SU-DHL-6 (cell line): ENCODE measurements around the gene DUSP2.

Experiments used
- H2AFZ ChIP-seq: fragments of 200-600 bp; sonication (generic); 2 replicates; pipeline ENCODE4 v1.6.1; 2014; ENCODE audit warnings: low read depth, mild to moderate bottlenecking, moderate library complexity, mixed read lengths, antibody characterized with exemption, low read length; ENCODE audit not compliant: severe bottlenecking
- H3F3A ChIP-seq: fragments of 200-600 bp; shearing (Covaris generic); 2 replicates; pipeline ENCODE4 v1.6.0; 2016; ENCODE audit warnings: antibody characterized with exemption, mild to moderate bottlenecking; ENCODE audit not compliant: insufficient read depth
- H3K27ac ChIP-seq: fragments of 200-600 bp; sonication (generic); 2 replicates; pipeline ENCODE4 v1.5.1; 2016; ENCODE audit warnings: low read depth, mild to moderate bottlenecking, low read length, moderate library complexity, mixed read lengths
- H3K27me3 ChIP-seq: fragments of 200-600 bp; sonication (generic), shearing (Covaris generic); 2 replicates; pipeline ENCODE4 v1.6.0; 2014; ENCODE audit warnings: mild to moderate bottlenecking, low read length
- H3K36me3 ChIP-seq: fragments of 200-600 bp; sonication (generic); 2 replicates; pipeline ENCODE4 v1.6.1; 2014; ENCODE audit warnings: mild to moderate bottlenecking, low read length, mixed read lengths
- H3K4me2 ChIP-seq: fragments of 300-600, 200-600 bp; shearing (Covaris generic), sonication (generic); 2 replicates; pipeline ENCODE4 v1.6.0; 2014; ENCODE audit warnings: low read length, low read depth, mild to moderate bottlenecking; ENCODE audit not compliant: poor library complexity, severe bottlenecking
- H3K4me3 ChIP-seq: fragments of 200-600 bp; sonication (generic); 2 replicates; pipeline ENCODE4 v1.5.1; 2014; ENCODE audit warnings: antibody characterized with exemption, low read length, mild to moderate bottlenecking, mixed read lengths; ENCODE audit not compliant: insufficient read depth, poor library complexity, severe bottlenecking
- H3K79me2 ChIP-seq: fragments of 200-600 bp; sonication (generic); 2 replicates; pipeline ENCODE4 v1.6.1; 2014; ENCODE audit warnings: mild to moderate bottlenecking, low read length, moderate library complexity; ENCODE audit not compliant: insufficient read depth
- H3K9ac ChIP-seq: fragments of 200-600 bp; sonication (generic); 2 replicates; pipeline ENCODE4 v1.7.0; 2014; ENCODE audit warnings: mild to moderate bottlenecking, low read length
- H3K9me2 ChIP-seq: fragments of 200-600 bp; sonication (generic); replicated peaks from 2 replicates; pipeline ENCODE4 v1.6.1; 2014; ENCODE audit warnings: low read length; ENCODE audit not compliant: insufficient read depth
- H3K9me3 ChIP-seq: fragments of 200-600 bp; sonication (generic); 2 replicates; pipeline ENCODE4 v1.6.1; 2014; ENCODE audit warnings: low read length, mixed read lengths; ENCODE audit not compliant: insufficient read depth
- H4K20me1 ChIP-seq: fragments of 200-600 bp; sonication (generic); 2 replicates; pipeline ENCODE4 v1.6.1; 2014; ENCODE audit warnings: low read depth, mild to moderate bottlenecking, antibody characterized with exemption, low read length, moderate library complexity, mixed read lengths
- EZH2phosphoT487 ChIP-seq: fragments of 200-600 bp; sonication (generic), shearing (Covaris generic); conservative IDR thresholded peaks from 2 replicates; pipeline ENCODE4 v1.6.1; 2018; ENCODE audit warnings: mild to moderate bottlenecking, antibody characterized with exemption, low read length, moderate library complexity, mixed read lengths
- TF ChIP-seq, protein P1 (sequence below): fragments of 200-600 bp; sonication (generic); IDR thresholded peaks from one replicate; pipeline ENCODE4 v1.5.1; 2017; ENCODE audit warnings: antibody characterized with exemption, mild to moderate bottlenecking, low read length, moderate library complexity; ENCODE audit not compliant: insufficient read depth, poor library complexity, severe bottlenecking

DUSP2 gene

DNA sequence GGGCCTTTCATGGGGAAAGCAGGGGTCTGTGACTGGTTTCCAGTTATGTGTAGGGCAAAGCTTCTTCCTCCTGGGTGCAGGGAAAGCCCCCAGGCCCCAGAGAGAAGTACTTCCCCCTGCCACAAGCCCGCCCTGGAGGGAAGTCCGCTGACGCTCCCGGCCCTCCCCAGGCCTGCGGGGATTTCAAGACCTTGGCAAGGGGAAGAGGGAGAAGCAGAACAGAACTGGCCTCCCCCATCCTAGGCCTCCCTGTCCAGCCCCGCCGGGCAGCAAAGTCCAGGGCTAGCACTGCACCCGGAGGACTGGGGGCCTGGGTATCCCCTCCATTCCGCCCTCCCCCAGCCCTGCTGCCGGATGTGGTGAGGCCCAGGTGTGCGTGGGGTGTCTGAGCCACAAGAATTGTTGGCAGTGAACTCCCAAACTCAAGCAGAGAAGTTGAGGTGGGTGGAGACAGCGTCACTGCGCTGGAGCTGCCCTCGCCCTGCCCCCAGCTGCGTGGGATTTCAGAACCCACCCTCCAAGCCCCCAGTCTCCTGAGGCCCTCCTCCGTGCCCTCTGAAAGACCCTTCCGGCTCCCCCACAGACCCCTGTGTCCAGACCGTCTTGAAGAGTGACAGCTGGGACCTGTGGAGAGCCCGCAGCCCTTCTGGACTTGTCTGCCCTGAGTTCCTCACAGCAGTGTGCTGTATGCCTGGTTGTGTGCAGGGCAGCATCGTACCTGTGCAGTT lies 1.1 kb upstream of the DUSP2 start:
- H2AFZ ChIP-seq = no peak overlapping the region
- no peaks in the 10 kb centered on the region for H3K9me3 ChIP-seq
- H3K27ac ChIP-seq = peak overlapping the region; percentile 98
- peaks cover 52% of the 10 kb centered on the region for H3F3A ChIP-seq
- peaks cover 22% of the 10 kb centered on the region for H3K79me2 ChIP-seq
- peak overlapping the region; percentile 90 for H3K4me2 ChIP-seq
- no peaks in the 10 kb centered on the region for H3K27me3 ChIP-seq
- peaks cover 10% of the 10 kb centered on the region for H3K36me3 ChIP-seq
- H3K9me2 ChIP-seq = no peaks in the 10 kb centered on the region
- peaks cover 11% of the 10 kb centered on the region; the same call in 1 of the 2 replicates for H4K20me1 ChIP-seq
- H3K4me3 ChIP-seq = peak overlapping the region; percentile 41
- H3K9ac ChIP-seq = peak overlapping the region; percentile 98
- no peak for TF ChIP-seq EZH2phosphoT487
- TF ChIP-seq, protein P1, sequence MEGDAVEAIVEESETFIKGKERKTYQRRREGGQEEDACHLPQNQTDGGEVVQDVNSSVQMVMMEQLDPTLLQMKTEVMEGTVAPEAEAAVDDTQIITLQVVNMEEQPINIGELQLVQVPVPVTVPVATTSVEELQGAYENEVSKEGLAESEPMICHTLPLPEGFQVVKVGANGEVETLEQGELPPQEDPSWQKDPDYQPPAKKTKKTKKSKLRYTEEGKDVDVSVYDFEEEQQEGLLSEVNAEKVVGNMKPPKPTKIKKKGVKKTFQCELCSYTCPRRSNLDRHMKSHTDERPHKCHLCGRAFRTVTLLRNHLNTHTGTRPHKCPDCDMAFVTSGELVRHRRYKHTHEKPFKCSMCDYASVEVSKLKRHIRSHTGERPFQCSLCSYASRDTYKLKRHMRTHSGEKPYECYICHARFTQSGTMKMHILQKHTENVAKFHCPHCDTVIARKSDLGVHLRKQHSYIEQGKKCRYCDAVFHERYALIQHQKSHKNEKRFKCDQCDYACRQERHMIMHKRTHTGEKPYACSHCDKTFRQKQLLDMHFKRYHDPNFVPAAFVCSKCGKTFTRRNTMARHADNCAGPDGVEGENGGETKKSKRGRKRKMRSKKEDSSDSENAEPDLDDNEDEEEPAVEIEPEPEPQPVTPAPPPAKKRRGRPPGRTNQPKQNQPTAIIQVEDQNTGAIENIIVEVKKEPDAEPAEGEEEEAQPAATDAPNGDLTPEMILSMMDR = no peak

DNA sequence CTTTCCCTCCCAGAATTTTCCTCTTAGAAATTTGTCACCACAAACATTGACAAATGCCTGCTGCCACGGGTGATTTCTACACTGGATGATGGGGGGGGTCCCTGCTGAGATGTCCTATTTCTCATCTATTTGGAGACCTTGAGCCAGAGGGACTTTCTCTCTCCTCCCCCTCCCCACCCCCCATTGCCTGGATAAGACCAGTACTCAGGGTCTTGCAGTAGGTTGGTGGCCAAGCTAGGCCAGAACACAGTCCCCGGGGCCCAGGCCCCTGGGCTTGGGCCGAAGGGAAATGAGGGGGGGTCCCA lies 560 bp upstream of the DUSP2 start:
- Histone ChIP-seq H3K79me2 (peaks cover 22% of the 10 kb centered on the region), H3K27ac (peak overlapping the region; percentile 98), H3K4me3 (peak overlapping the region; percentile 41), H3K4me2 (peak overlapping the region; percentile 90), H3K9me2 (no peaks in the 10 kb centered on the region), H2AFZ (no peak overlapping the region), H3K36me3 (peaks cover 10% of the 10 kb centered on the region), H3K9ac (peak overlapping the region; percentile 98), H3K27me3 (no peaks in the 10 kb centered on the region), H3K9me3 (no peaks in the 10 kb centered on the region), H4K20me1 (peaks cover 11% of the 10 kb centered on the region; the same call in 1 of the 2 replicates), H3F3A (peaks cover 52% of the 10 kb centered on the region)
- TF ChIP-seq, protein P1 = no peak
- TF ChIP-seq EZH2phosphoT487 = no peak

DNA sequence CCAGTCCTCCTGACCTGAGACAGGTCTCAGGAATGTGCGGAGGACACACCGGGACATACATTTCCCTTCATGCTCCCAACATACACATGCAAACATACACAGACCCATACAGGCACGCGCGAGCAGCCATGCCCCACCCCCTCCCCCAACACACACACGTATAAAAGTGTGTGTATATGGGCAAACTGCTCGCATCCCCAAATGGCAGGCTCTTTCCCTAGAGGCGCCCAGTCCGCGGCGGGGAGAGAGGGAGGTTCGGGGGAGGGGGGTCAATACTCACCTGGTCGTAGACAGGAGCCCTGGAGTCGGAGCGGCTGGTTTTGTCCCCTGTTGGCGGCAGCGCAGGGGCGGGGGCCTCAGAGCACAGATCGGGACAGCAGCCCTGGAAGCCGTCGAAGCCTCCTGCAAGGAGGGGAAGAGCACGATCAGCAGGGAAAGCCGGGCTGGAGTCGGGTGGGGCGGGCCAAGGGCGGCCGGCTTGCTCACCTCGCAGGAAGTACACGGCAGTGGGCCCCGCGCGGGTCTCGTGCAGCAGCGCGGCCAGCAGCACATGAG lies 682 bp downstream of the DUSP2 start:
- peak overlapping the region; percentile 80 for H3K4me2 ChIP-seq

More for the DNA sequence above, 682 bp downstream of the DUSP2 start:
- peaks cover 58% of the 10 kb centered on the region for H3F3A ChIP-seq
- H2AFZ ChIP-seq = no peak overlapping the region
- TF ChIP-seq EZH2phosphoT487 = no peak
- TF ChIP-seq, protein P1 = no peak
- H3K36me3 ChIP-seq = peaks cover 10% of the 10 kb centered on the region
- no peaks in the 10 kb centered on the region for H3K9me3 ChIP-seq
- H3K9ac ChIP-seq = peak overlapping the region; percentile 98
- peaks cover 11% of the 10 kb centered on the region; the same call in 1 of the 2 replicates for H4K20me1 ChIP-seq
- H3K79me2 ChIP-seq = peaks cover 22% of the 10 kb centered on the region
- peak overlapping the region; percentile 87 for H3K4me3 ChIP-seq
- no peaks in the 10 kb centered on the region for H3K9me2 ChIP-seq
- H3K27me3 ChIP-seq = no peaks in the 10 kb centered on the region
- peak overlapping the region; percentile 98 for H3K27ac ChIP-seq
